Left kidney (tissue), 2 donors: ENCODE data around the gene LHX2. TPM values are rescaled to one million over a fixed set of nuclear protein-coding genes. Genes with fewer than 3 reads are reported as not detected.

ENCODE experiments used
- DNase-seq: peaks from one replicate; pipeline ENCODE4 v3.0.0-alpha.2; 2013
- polyA plus RNA-seq: library from polyadenylated mRNA; unstranded; fragments of 120-200 nt; gene quantifications from one replicate; pipeline ENCODE4 v1.2.1, GENCODE V29; 2013; ENCODE audit not compliant: insufficient read length

LHX2 gene
- polyA plus RNA-seq, 1 donor = 0.28 TPM

DNA sequence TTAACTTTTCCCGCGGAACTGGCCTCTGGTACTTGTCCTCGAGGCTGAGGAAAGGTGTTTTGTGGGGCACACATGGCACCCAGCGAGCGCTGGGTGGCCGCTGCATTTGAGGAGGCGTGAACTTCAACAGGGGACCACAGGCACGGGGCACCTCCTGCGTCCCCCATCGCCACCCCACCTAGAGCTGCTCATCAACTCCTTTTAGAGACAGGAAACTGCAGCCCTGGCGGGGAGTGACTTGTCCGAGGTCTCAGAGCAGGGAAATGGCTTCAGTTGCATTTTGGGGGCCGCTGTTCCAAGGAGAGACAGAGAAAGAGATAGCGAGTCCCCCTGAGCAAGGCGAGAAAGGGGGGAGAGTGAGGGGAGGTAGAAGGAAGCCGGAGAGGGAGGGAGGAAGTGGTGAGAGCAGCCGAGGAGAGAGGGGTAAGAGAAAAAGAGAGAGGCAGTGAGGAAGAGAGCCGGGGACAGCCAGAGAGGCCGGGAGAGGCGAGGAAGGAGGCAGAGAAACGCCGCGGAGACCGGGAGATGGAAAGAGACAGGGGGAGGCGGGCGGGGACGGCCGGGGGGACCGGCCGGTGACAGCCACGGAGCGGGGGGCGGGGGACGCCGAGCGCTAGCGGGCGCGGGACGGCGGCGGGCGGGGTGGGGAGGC lies 12.5 kb upstream of the LHX2 start:
- no peak for DNase-seq

DNA sequence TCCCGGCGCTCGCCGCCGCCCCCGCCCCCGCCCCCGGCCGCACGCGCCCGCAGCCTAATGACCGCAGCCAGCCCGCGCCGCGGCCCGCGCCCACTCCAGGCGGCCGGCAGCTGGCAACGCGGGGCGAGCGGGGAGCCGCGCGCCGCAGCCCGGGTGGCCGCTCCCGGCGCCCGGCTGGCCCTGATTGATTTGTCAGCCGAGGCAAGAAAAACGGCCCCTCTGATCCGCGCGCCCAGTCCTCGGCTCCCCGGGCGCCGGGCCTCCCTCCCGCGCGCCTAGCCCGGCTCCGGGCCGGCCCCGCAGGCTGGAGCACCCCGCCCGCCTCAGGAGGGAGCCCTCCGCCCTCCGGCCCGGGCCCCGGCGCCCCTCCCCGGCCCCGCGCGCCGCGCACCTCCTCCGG lies 11.9 kb upstream of the LHX2 start:
- DNase-seq = no peak

DNA sequence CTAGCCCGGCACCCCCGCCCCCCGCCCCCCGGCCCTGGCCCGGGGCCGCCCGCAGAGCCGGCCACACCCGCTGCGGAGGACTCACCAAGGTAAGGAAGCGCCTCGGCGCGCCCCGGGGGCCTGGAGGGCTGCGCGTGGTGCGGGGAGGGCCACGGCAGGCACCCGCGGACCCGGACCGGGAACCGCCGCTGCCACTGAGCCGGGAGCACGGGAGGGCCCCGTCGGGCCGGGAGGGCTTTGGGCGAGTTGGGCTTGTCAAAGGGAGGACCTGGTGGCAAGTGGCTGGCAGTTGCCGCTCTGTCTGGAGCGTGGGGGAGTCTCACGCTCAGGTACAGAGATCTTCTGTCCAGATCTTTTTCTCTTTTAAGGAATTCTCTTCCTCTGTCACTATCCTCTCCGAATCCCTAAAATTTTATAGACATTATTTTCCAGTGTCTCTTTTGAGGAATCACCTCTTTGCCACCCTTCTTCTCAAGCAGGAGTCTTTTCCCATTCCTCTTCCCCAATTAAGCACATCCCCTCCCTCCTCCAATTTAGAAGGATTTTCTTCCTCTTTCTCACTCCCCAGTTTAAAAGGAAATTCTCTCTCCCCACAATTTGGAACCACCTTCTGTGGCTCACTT lies 11.3 kb upstream of the LHX2 start:
- no peak for DNase-seq

DNA sequence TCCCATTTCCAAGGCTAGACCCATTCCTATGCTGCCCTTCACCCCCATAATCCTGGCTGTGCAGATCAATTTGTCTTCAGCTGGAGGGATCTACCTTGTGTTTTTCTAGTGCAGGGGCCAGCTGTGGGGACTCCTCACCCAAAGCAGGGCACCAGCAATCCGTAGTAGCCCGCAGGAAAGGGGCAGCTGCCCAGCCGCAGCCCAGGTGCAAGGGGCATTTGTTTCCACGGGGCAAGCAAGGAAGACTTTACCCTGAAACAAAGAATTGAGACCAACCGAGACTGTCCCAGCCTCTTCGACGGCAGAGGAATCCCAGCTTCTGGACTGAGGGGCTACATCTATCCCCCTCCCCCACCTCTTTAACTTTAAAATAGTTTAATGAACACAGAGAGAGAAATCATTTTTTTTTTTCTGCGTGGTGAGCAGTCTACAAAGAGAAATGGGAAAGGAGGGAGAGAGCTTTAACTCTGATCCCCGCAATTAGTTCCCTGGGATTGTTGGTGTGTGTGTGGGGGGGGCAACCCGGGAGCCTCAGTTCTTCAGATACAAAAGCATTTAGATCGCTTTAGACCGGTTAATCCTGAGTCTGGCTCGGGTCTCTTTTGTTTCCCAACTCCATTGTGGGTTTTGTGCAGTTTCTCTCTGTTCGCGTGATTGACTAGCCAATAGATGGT lies 10.6 kb upstream of the LHX2 start:
- no peak for DNase-seq

DNA sequence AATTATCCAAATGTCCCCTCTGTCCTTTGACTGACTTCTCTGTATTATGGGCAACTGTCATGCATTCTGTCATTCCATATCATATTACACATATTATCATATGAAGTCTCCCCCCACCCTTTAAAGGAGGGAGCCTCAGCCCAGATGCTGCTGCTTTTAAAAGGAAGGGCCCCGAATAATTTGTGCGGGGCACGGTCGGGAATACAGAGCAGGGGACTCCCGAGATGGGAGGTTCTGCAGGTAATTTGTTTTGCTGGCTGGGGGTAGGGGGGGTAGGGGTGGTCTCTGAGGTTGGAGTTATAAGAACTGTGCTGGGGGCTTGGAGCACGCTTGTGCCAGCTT lies 10.1 kb upstream of the LHX2 start:
- no peak for DNase-seq

DNA sequence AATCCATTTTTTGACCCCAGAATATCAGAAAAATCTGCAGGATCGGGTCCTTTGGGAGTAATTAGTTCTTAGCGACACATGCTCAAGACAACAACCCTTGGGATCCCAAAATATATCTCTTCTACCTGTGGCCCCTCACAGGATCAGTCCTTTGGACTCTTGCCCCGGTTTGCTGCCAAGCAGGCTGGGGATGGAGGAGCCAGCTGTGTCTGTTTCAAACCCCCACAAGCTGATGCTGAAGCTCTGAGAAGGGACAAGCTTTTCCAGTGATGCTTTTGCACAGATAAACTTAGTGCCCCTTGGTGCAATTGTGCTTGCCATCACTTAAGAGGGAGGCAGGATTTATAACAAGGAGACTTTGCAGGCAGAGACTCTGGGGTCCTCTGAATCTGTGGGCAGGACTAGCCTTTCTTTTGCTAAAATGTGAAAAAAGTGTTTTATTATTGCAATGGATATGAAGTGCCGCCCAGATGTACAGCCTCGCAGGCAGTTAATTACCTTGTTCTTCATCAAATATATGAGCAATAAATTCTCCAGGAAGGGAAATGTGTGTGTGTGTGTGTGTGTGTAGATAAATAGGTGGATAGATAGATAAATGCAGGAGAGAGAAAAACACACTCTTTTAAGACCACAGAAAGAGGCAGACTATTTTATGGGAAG lies 9.6 kb upstream of the LHX2 start:
- no peak for DNase-seq

DNA sequence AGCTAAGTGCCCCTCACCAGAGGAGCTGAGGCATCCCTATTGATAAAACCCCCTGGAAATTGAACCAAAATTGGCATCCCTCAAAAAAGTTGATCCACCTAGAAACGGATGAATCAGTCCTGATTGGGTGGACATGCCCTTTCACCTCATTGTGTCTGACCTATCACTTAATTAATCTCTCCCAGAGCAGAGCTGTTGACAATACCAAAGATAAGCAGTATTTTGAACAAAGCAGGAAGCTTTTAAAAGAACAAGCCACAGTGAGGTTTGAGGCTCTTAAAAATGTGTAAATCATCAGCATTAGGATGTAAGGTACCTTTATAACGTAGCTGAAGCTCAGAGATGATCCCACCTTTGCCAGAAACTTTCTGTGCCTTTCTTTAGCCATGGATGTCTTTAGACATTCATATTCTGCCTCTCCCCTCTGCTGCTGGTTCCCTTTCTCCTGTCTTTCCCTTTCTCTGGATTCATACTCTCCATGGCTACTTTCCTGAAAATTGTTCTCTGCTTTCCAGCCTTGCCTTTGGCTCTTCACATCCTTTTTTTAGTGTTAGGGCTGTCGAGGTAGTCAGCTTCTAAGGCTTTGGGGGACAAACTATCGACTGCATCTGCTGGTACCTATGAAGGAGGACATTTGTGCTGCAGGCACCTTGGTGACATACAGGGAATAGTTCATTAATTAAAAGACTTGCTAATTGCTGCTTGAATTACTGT lies 7.8 kb upstream of the LHX2 start:
- no peak for DNase-seq

DNA sequence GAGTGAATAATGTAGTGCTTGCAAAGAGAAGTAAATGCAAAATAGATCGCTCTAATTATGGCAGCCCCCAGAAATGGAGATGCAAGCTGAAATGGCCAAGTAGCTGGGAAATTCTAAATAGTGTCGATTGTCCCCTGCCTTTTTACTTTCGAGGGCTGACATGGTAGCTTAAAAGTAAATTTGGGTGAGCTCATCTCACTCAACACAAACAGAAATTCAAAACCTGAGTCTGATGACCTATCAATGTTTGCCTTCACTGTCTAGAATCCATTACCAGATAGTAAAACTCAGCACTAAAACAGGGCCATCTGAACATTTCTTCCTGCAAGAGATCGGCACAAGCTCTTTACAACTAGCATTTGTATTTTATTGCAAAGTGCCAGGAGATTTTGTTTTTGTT lies 7.0 kb upstream of the LHX2 start:
- no peak for DNase-seq

DNA sequence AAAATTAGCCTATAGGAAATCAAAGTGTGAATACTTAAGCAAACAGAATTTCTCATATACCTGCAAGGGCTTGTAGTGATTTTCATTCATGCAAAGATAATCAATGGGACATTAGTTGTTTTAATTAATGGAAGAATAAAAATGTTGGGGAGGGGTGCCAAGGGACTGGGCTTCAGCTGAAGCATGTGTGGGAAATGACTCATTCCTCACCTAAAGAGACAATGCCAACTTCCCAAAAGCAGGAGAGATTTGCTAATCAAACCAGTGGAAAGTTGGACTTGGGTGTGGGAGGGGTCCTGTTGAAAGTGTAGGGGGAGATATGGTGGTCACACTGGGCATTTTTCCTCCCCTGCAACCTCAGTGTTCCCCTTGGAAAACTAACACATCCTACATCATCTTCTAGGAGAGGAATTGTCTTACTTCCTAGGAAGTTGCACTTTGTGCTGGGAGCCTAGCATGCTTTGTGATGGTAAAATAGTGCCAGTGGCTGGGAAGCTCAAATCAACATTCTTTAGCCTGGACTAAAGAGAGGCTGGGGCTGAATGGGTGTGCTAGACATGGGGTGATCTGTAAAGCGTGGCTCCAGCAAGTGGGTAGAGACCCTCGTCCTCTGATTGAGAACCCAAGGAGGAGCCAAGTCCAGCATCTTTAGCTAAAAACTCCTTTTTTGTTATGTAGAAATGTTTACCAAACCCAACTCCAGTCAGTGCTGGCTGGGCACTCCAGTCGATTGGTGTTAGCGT lies 6.4 kb upstream of the LHX2 start:
- no peak for DNase-seq

DNA sequence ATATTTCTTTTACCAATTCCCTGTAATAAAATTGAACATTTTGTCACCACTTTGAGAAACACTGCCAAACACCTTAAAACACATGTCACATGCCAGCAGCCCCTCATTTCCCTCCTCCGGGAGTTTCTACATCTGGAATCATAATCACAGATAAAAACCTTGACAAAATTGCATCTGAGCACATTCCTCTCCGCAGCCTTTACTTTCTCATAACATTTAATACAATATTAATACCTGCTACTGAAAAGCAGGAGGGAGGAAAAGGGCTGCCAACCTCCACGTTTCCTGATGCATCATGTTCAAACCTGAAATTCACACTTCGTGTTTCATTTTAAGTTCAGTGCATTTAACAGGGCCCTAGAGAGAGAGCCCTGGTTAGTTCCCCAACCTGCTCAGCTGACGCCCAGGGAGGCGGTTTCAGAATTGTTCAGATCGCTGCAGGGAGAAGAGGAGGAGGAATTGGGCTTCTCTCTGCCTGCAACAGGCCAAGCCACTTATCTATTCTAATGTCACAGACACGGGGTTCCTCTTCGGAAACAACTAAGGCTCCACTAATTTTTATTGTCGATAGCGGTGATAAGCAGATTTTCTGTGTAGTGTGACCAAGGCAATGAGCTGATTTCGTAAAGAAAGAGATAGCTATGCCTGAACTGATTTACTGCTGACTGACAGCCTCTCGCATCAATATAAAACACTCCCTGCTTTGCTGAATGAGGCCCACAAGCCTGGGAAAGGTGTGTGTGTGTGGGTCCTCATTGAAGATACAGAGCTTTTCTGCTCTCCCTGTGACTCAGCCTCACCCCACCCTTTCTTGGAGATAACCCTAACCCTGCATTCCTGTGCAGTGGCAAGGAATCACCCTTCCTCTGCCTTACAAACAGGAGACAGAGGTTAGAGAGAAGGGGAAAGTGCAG lies 4.9 kb upstream of the LHX2 start:
- DNase-seq = no peak

DNA sequence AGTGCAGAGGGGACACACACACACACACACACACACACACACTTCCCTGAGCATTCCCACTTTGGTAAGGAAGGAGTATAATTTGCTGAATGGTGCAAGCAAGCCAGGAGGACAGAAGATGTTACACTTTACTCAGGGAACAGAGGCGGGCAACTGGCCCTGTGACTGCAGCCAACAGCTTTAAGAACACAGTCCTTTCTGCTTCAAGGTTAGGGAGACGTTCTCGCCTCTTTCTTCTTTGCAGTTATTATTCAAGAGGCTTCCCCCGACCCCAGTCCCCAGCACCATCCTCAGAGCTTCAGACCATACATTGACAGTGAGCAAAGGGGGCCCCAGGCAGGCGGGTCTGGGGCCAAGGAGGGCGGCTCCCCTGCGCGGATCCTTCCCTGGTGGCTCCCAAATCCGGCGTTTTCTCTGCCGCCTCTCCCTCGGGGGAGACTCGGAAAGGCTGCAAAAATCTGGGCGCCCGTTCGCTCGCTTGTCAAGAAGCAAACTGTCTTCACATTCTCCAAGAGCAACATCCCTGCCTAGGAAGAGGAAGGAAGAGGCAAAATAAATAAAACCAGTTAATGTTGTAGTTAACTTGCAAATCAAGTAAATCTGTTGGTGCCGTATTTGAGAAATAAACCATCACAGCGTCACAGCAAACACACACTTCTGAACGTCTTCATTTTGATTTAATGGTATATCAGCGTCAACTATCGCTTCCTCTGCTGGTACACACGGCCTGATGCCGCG lies 3.8 kb upstream of the LHX2 start:
- no peak for DNase-seq

DNA sequence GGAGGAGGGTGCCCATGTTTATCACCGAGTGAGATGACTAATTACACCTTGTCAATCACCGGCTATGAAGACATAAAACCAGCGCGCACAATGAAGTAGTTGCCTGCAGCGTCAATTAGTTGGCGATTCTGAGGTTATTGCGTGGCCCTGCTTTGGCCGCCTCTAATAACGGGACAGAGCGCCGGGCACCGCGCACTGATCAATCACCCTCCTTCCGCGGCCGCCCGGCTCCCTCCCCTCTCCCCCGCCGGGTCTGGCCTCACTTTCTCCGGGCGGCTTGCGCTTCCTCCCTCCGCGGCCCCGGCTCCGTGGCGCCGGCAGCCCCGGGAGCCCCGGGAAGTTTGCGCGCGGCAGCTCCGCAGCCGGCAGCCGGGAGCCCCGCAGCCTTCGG lies 3.3 kb upstream of the LHX2 start:
- no peak for DNase-seq

DNA sequence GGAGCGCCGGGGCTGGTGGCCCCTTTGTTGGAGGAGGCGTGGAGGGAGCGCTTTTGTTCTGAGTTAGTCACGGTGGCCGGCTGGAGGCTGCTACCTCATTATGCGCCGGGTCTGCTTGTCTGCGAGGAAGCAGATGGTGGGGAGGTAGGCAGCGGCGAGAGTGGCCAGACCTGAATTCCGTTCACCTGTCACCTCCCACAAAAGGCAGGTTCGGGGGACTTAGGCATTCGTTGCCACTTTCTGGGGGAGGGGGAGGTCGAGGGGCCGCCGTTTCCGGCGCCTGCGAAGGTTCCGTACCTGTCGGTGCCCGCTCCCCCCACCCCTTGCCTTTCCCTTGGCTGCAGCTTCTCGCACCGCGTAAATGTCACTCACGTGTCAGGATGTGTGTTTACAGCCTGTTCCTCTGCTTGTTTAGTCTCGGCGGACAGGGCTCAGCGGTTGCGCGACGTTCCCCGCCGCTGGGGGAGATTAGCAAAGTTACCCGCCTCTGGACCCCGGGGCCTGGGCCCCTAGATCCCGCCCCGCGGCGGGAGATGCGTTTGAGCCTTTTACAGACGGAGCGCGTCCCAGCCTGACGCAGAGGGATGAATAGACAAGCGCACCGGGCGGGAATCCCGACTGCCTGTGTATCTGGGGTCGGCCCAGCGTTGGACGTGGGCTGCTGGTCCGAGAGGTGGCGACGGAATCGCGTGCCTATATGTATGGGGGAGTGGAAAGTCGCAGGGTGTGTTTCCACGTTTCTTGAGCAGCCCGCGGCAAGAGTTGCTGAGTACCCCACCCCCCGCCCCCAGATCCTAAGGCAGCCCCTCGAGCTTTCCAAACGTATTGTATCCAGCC lies 2.7 kb upstream of the LHX2 start:
- no peak for DNase-seq

DNA sequence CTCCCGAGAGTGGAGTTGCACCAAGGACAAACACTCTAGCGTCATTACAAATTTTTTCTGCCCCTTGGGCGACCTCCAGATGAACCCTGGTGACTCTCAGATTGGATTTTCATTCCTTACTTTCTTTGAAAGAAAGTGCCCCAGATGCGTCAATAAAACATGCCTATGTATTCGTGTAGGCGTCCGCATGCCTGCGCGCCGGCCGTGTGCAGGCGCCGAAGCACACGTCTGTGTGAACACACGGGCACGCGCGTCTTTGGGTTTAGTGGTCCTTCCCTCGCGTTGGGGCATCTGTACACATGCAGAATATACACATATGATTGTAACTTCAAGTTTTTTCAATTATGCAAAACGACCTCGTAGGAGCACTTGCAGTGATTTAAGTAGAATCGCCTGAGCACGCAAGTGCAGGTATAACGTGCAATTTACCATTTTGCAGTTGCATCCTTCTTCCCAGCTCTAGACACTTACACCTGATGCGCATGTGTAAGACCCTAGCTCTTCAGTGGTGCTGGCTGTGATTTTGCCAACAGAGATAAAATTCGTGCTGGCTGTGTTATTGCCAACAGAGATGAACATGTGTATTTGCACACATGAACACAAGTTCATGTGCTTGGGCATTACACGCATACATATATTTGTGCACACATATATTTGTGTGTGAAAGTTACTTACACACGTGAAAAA lies 1.9 kb upstream of the LHX2 start:
- DNase-seq = no peak

DNA sequence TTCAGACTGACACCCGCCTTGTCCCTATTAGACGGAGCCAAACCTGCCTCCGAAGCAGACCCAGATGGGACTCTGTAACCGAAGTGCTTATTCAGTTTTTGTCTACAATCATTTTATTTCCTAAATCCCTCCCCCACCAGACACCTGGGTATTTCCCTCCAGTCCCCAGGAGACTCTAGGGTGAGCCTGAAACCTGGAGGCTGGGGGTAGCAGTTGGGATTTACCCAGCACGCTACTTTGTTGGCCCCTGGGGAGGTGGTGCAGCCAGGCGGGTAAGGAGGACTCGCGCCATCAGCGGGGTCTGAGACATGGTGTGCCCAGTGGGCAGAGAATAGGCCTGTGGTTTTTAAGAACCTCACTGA lies 1.3 kb upstream of the LHX2 start:
- DNase-seq = no peak

DNA sequence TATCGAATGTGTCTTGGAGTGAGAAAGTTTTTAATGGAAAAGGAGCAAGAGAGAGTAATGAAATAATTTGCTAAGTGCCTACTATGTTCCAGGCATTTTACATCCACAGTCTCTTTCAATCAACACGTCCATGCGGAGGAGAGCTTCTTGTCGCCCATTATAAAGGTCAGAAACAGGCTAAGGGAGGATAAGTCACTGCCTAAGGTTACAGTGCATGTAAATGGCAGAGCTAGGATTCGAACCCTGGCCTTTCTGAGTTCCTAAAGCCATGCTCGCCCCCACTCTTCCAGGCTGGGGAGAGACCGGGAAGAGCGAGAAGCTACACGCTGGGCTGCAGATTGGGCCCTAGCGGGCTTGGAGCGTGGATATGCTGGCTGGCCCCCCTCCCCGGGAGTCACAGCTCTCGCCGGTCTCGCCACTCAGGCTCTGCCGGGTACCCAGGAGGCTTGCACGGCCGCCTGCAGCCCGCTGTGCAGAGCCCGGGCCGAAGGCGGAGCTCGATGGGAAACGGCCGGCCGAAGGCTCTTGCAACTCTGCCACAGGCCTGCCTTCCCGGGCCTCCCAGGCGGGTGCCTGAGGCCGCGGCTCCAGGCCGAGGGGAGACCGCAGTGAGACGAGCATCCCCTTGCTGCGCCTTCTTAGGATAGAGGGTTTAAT lies 775 bp upstream of the LHX2 start:
- DNase-seq = no peak

DNA sequence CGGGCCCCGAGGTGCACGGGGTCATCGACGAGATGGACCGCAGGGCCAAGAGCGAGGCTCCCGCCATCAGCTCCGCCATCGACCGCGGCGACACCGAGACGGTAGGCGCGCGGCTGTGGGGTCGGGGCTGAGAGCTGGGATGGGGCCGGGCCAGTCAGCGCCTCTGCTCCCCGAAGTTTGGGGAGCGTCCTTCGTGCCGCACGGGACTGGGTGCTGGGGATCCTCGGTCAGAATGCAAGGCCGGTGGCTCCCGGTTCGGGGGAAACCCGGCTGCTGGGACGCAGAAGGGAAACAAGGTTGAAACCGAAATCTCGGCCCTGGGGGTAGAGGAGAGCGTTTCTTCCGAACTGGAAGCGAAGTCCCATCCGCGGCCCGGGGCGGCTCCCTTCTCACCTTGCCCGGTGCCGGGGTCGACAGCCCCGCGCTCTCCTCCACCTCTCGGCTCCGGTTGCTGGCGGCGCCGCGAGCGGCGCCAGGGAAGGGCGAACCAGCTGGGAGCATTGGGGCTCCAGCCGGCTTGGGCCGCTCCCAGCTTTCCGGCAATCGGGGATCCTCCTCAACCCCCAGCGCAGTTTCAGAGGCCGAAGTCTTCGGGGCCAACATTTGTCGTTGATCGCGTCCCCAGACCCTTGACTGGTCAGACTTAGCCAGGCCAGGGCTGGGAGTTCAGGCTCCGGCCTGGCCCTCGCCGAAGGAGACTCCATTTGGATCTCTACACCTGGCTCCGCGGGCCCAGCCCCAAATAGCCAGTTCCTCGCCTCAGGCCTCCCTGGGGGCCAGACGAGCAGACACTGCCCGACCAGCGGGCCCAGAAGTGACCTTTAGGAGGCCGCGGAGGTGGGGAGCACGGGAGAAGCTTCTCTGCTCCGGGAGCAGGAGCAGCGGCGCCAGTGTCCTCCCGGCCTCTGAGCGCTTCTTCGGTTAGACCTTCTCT lies 1.1 kb downstream of the LHX2 start:
- no peak for DNase-seq
